NOMO-1 treated with dmso at 0.1 percent for 144 hours (cell line): ENCODE measurements around the gene KRTDAP.
A peak's percentile ranks its signal among the peaks of the same experiment; 100 is the strongest.

Source experiments
- DNase-seq: peaks from one replicate; lab custom pipeline; 2025; ENCODE audit not compliant: unreplicated experiment; lab: John Stamatoyannopoulos, UW

The KRTDAP gene

GRCh38 chr19:35455616-35456201, 34.6 kb downstream of the KRTDAP start:
- no peak for DNase-seq

DNA sequence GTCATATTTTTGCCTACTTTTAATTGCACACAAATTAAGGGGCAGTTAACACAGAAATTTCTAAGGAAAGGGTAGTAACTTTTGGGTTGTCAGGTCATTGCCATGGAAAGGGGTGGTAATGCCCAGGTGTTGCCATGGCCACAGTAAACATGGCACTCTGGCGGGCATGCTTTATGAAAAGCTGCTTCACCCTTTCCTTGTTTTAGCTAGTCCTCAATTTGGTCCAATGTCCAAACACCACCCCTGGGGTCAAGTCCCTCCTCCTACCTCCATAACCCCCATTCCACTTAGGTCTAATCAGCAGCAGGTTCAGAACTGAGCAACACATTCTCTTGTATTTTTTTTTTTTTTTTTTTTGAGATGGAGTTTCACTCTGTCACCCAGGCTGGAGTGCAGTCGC, 35.6 kb downstream of the KRTDAP start:
- DNase-seq: no peak

- no peak for DNase-seq
Measured at GRCh38 chr19:35451338-35452096, 38.7 kb downstream of the KRTDAP start.

DNA sequence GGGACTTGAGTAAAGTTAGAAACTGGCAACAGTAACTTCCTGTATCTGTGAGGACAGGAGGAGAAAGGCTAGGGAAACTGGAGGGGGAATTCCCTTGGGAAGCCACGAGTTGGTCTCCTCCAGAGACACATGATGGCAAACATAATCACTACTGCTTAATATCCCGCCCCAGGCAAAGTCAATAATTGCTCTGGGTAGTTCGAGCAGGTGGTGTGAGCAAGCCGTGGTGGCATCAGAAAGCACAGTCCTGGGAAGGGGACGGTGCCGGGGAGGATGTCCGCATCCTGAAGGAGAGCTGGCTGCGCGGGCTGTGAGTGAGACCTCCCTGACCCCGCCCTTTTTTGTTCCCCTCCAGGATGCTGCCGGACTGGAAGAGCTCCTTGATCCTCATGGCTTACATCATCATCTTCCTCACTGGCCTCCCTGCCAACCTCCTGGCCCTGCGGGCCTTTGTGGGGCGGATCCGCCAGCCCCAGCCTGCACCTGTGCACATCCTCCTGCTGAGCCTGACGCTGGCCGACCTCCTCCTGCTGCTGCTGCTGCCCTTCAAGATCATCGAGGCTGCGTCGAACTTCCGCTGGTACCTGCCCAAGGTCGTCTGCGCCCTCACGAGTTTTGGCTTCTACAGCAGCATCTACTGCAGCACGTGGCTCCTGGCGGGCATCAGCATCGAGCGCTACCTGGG, 40.8 kb downstream of the KRTDAP start:
- DNase-seq: no peak

DNA sequence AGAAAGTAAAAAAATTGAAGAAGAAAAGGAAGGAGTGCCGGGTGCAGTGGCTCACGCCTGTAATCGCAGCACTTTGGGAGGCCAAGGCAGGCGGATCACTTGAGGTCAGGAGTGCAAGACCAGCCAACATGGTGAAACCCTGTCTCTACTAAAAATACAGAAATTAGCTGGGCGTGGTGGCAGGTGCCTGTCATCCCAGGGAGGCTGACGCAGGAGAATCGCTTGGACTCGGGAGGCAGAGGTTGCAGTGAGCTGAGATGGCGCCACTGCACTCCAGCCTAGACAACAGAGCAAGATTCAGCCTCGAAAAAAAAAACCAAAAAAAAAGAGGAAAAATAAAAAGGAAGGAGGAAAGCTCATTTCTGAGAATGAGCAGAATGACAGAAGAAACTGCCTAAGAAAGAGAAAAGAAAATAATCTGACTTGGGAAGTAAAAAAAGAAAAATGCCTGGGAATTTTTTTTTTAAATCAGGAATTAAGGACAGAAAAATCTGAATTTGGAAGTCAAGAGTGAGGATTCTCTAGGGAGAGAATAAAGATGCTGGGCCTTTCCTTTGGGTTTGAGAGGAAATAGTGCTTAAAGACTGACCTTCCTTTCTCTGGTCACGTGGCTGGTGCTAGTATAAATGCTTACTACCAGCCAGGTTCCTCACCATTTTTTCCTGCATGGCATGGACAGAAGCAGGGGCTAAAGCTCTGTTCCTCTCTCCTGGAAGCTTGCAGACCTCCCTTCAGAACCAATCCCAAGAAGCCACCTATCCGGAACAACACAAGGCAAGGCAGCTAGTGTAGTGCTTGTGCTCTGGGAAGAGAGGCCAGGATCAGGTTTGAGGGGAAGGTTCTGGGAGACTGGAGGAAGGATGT, 42.4 kb downstream of the KRTDAP start, which contains the start of gene FFAR2:
Gene FFAR2 (plus strand): TSS at position 652 of the 864 bp plus-strand sequence. CDS start 1,458 bp downstream, outside the sequence.
- DNase-seq: peak; percentile 10

DNA sequence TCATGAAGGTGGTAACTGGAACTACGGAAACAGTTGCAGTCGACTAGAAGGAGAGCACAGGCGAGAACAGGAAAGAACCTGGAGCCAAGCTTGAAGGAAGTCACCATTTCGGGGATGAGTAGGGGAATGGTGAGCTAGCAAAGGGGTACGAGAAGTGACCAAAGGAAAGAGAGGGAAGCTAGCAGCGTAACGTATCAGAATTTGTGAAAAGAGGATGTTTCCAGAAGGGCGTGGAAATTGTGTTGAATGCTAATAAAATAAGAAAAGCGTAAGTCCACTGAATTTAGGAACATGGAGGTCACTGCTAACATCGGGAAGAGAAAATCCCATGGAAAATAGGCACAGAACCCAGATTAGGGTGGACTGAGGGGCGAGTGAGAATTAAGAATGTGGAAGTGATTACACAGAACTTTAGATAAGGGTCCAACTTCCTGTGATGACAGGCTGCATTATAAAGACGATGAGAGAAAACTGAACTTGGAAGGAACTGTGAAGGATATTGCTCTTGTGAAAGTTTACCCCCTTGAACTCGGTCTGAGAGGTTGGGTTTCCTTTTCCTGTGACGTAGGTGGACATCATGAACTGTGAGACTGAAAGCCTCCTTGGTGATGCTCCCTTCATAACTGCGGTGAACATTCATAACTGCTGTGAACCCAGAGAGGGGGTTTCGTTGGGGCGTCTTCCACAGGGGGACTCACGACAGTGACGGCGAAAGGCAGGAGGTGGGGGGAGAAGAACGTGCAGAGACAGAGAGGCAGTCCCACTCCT, 44.3 kb downstream of the KRTDAP start:
- peak; percentile 12 for DNase-seq

DNA sequence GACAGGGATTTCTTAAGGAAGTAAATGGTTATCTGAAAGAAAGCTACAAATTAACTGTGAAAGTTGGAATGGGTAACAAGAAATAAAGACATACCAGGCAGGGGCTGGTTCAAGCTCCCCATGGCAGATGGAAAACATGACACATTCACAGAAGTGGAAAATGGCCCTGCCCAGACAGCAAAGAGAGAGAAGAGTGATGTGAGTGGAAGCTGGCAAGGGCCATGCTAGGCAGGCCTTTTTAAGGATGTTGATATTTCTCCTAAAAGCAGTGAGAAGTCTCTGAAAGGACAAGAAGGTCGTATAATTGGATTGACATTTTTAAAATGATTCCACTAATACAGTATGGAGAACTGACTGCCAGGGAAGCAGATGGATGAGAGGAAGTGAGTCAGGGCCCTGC, 45.5 kb downstream of the KRTDAP start:
- DNase-seq: no peak

DNA sequence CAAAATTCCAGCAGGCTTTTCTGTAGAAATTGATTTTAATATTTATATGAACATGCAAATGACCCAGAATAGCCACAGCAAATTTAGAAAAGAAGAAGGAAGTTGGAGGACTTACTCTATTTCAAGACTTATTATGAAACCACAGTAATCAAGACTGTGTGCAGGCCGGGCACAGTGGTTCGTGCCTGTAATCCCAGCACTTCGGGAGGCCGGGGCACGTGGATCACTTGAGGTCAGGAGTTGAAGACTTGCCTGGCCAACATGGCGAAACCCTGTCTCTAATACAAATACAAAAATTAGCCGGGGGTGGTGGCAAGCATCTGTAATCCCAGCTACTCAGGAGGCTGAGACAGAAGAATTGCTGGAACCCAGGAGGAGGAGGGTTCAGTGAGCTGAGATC, 48.2 kb downstream of the KRTDAP start:
- DNase-seq: peak; percentile 72

- DNase-seq: no peak
Measured at GRCh38 chr19:35439921-35440320, 50.3 kb downstream of the KRTDAP start.

DNA sequence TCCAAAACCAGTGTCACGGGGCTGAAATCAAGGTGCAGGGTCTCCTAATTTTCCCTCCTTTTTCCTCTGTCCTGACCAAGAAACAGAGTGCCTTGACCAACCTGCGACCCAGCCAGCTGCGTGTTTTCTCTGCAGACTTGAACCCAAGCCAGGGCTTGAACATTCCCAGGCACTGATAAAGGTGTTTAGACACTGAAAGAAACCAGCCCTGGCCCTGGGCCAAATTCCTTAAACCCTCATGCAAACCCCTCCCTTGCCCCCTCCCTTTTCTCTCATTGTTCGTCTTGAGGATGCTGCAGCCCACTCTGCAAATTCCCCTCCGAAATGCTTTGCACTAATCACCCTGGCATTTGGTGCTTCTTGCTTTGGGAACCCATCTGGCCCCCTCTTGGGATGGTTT, 51.7 kb downstream of the KRTDAP start:
- no peak for DNase-seq

GRCh38 chr19:35438096-35438495, 52.2 kb downstream of the KRTDAP start:
- no peak for DNase-seq

DNA sequence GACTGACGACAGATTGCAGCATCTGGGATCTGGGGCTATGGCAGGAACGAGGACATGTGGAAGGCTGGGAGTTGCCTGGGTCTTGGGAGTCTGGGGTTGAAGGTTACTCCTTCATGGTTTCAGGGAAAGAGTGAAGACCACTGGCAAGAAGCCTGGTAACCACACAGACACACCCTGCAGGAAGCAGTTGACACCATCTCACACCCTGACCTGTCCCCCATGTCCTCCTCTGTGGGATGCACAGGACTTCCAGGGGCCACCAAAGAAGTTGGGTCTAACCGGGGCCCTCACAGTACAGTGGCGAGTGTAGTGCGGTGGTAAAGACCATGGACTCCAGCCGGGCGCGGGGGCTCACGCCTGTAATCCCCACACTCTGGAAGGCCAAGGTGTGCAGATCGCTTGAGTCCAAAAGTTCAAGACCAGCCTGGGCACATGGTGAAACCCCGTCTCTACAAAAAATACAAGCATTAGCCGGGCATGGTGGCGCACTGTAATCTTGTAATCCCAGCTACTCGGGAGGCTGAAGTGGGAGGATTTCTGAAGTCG, 52.8 kb downstream of the KRTDAP start:
- no peak for DNase-seq
